Measurements from ENCODE around the gene NUDT1.
"Not testable (repeated sequence)": the region's sequence is repeated elsewhere in the genome, so short reads cannot be mapped to it uniquely, and the experiment has no call there.

NUDT1 gene

DNA sequence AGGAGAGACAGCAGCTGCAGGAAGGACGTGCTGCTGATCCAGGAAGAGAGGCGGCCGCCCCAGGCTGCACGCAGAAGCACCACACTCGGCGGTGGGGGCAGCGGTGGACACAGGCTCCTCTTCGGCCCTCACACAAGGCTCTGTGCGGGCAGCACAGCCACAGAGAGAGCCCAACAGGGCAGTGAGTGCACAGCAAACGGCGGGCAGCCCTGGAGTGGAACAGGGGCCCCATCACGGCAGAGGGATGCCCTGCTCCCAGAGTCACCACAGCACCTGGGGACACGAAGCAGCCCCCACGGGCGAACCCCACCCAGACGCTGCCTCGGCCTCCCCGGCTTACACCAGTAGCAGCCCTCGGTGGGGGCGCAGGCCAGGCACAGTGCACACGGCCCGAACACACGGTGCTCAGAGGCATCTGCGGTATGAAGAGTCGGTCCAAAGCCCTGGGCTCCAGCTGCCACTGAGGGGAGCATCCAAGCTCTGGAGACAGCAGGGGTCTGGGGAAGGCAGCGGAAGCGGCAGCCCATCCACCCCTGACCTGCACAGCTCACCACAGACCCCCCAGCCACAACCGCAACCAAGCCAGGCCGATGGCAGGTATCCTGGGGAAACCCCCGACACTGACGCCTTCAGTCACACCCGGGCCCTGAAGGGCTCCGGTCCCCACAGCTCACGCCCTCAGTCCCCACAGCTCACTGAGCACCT is 16.8 kb downstream of the NUDT1 start:
- Mint-ChIP-seq H3K4me3 (no peak overlapping the region), H3K9me3 (no peaks in the 10 kb centered on the region), H3K27me3 (no peaks in the 10 kb centered on the region), H3K4me1 (peaks cover 45% of the 10 kb centered on the region), H3K27ac (no peak overlapping the region)
- no peak for DNase-seq
- ATAC-seq, result no peak

DNA sequence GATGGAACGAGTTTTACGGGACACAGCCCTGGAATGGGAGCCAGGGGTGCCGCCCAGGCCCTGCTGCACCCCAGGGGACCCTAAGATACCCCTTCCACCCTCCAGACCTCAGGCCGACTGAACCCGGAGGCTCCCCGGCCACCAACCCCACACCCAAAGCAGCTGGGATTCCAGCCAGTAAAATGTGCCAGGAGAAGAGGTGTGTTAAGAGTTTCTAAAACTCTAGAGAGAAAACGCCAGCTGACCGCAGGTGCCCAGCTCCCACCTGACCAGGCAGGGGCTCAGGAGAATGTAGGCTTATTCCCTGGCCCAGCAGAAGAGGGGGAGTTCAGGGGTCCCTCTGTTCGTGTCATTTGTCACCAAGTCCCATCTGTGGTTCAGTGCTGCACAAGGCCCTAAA is 17.5 kb downstream of the NUDT1 start:
- Mint-ChIP-seq H3K4me1 (peaks cover 42% of the 10 kb centered on the region), H3K4me3 (no peak overlapping the region), H3K27me3 (no peaks in the 10 kb centered on the region), H3K9me3 (no peaks in the 10 kb centered on the region), H3K27ac (peak overlapping the region; percentile 79 to 80)
- no peak for DNase-seq
- ATAC-seq, result no peak

- Mint-ChIP-seq H3K9me3 (no peaks in the 10 kb centered on the region), H3K4me3 (peak overlapping the region in 1 of 2 donors; percentile 44), H3K27ac (no peak overlapping the region), H3K27me3 (no peaks in the 10 kb centered on the region), H3K4me1 (peaks cover 32% of the 10 kb centered on the region)
- no peak for DNase-seq
- no peak for ATAC-seq
Measured at GRCh38 chr7:2260820-2261219, 18.8 kb downstream of the NUDT1 start.

DNA sequence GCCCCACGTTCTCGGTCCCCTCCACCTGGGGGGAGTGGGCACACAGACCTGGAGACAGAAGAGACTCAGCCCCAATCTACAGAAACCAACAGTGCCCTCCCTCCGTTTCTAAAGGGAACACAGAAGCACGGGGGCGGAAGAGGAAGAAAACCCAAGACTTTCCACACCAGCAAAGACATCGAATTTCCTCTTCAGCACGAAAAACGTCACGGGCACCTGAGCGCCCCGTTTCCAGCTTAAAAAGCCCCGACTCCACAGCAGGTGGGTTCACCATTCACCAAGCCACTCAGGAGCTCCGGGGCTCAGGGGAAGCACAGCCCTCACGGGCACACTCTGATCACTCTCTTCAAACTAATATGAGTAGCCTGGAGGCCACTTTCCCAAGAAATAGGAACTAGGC is 19.6 kb downstream of the NUDT1 start:
- H3K9me3 Mint-ChIP-seq, result no peaks in the 10 kb centered on the region
- ATAC-seq (peak; percentile 40), DNase-seq (no peak)
- H3K27me3 Mint-ChIP-seq, result no peaks in the 10 kb centered on the region
- H3K4me3 Mint-ChIP-seq, result peak overlapping the region; percentile 66 to 67
- peak overlapping the region; percentile 78 to 98 for H3K27ac Mint-ChIP-seq
- peaks cover 32% of the 10 kb centered on the region for H3K4me1 Mint-ChIP-seq

DNA sequence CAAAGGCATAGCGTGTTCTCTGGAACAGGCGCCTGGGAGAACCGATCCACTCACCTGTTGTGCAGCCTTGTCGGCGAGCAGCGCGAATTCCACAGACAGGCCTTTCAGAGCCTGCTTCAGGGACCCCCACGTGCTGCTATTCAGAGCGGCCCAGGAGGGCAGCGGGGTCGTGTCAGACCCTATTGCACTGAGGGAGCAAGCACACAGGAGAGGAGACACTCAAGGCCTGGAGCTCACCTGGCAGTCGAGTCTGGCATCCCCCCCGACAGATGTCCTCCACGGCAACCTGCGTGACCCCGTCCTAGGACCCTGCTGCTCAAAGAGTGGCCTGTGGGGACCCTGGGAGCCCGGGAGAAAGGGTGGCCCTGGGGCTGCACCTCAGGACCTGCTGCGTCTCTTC is 21.1 kb downstream of the NUDT1 start:
- no peaks in the 10 kb centered on the region for H3K27me3 Mint-ChIP-seq
- no peak for DNase-seq
- no peaks in the 10 kb centered on the region for H3K9me3 Mint-ChIP-seq
- H3K4me1 Mint-ChIP-seq, result peaks cover 32% of the 10 kb centered on the region
- no peak for ATAC-seq
- H3K4me3 Mint-ChIP-seq, result no peak overlapping the region
- H3K27ac Mint-ChIP-seq, result no peak overlapping the region

- Mint-ChIP-seq H3K27ac (peak overlapping the region in 1 of 2 donors; percentile 3), H3K4me1 (peaks cover 29% of the 10 kb centered on the region), H3K27me3 (no peaks in the 10 kb centered on the region), H3K4me3 (no peak overlapping the region), H3K9me3 (no peaks in the 10 kb centered on the region)
- DNase-seq (no peak), ATAC-seq (no peak)
Measured at GRCh38 chr7:2264158-2264557, 22.1 kb downstream of the NUDT1 start.

- H3K27me3 Mint-ChIP-seq, result no peaks in the 10 kb centered on the region
- ATAC-seq (no peak), DNase-seq (no peak)
- no peaks in the 10 kb centered on the region for H3K9me3 Mint-ChIP-seq
- no peak overlapping the region for H3K4me3 Mint-ChIP-seq
- H3K27ac Mint-ChIP-seq, result no peak overlapping the region
- peaks cover 8% of the 10 kb centered on the region for H3K4me1 Mint-ChIP-seq
Measured at GRCh38 chr7:2266911-2267310, 24.9 kb downstream of the NUDT1 start.

DNA sequence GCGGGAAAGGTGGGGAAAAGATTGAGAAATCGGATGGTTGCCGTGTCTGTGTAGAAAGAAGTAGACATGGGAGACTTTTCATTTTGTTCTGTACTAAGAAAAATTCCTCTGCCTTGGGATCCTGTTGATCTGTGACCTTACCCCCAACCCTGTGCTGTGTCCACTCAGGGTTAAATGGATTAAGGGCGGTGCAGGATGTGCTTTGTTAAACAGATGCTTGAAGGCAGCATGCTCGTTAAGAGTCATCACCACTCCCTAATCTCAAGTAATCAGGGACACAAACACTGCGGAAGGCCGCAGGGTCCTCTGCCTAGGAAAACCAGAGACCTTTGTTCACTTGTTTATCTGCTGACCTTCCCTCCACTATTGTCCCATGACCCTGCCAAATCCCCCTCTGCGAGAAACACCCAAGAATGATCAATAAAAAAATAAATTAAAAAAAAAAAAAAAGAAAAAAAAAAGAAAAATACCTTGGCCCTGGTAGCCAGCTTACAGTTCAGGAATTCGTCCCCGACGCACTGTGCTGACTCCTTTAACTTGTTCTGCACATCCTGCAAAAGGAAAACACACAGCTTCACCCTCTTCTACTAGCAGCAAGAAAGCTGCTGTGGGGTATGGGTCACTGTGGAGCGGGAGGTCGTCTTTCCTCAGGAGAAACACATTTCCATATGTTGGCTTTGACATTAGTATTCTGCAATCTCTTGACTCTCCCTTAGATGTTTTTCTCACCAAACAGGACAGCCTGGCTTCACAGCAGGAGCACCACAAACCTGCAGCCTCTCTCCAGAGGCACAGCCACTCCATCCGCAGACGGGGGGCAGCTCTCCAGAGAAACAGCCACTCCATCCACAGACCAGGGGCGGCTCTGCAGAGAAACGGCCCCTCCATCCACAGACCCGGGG is 27.3 kb downstream of the NUDT1 start:
- not testable (repeated sequence) for DNase-seq, H3K4me3 Mint-ChIP-seq

GRCh38 chr7:2269991-2270460 is 28.0 kb downstream of the NUDT1 start:
- no peaks in the 10 kb centered on the region for H3K4me1 Mint-ChIP-seq
- ATAC-seq (no peak), DNase-seq (no peak)
- no peaks in the 10 kb centered on the region for H3K9me3 Mint-ChIP-seq
- H3K27ac Mint-ChIP-seq, result no peak overlapping the region
- H3K4me3 Mint-ChIP-seq, result no peak overlapping the region
- H3K27me3 Mint-ChIP-seq, result no peaks in the 10 kb centered on the region

More for the DNA sequence above, 27.3 kb downstream of the NUDT1 start:
- H3K27ac Mint-ChIP-seq, ATAC-seq, H3K9me3 Mint-ChIP-seq, H3K4me1 Mint-ChIP-seq, H3K27me3 Mint-ChIP-seq: not testable (repeated sequence)

GRCh38 chr7:2270495-2270894 is 28.5 kb downstream of the NUDT1 start:
- Mint-ChIP-seq H3K4me3 (no peak overlapping the region), H3K4me1 (no peaks in the 10 kb centered on the region), H3K9me3 (no peaks in the 10 kb centered on the region), H3K27me3 (no peaks in the 10 kb centered on the region), H3K27ac (peak overlapping the region in 1 of 2 donors; percentile 54)
- ATAC-seq, result no peak
- DNase-seq, result no peak

GRCh38 chr7:2271273-2272026 is 29.4 kb downstream of the NUDT1 start:
- ATAC-seq (no peak), DNase-seq (no peak)
- H3K27me3 Mint-ChIP-seq, result no peaks in the 10 kb centered on the region
- no peaks in the 10 kb centered on the region for H3K4me1 Mint-ChIP-seq
- H3K9me3 Mint-ChIP-seq, result no peaks in the 10 kb centered on the region
- no peak overlapping the region for H3K4me3 Mint-ChIP-seq
- H3K27ac Mint-ChIP-seq, result no peak overlapping the region

DNA sequence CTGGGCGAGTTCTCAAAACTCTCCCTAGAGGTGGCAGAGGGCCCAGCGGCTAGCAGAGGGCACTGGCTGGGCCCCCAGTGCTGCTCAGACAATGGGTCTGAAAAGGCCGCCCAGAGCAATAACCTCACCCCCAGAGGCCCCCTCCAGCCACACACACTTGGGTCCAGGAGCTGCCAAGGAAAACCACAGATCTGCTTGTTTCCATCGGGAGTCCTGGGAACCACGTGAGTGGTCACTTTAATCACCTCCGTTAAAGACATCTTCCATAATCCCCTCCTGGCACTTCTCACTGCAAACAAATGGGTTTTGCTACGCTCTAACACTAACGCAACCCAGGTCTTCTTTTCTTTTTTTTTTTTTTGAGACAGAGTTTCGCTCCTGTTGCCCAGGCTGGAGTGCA is 30.0 kb downstream of the NUDT1 start:
- Mint-ChIP-seq H3K4me1 (no peaks in the 10 kb centered on the region), H3K27ac (no peak overlapping the region), H3K4me3 (no peak overlapping the region), H3K9me3 (no peaks in the 10 kb centered on the region), H3K27me3 (no peaks in the 10 kb centered on the region)
- DNase-seq (no peak), ATAC-seq (no peak)

GRCh38 chr7:2273866-2274265 is 31.8 kb downstream of the NUDT1 start:
- ATAC-seq (no peak), DNase-seq (no peak)
- Mint-ChIP-seq H3K4me1 (no peaks in the 10 kb centered on the region), H3K27ac (no peak overlapping the region), H3K4me3 (no peak overlapping the region), H3K27me3 (no peaks in the 10 kb centered on the region), H3K9me3 (no peaks in the 10 kb centered on the region)

DNA sequence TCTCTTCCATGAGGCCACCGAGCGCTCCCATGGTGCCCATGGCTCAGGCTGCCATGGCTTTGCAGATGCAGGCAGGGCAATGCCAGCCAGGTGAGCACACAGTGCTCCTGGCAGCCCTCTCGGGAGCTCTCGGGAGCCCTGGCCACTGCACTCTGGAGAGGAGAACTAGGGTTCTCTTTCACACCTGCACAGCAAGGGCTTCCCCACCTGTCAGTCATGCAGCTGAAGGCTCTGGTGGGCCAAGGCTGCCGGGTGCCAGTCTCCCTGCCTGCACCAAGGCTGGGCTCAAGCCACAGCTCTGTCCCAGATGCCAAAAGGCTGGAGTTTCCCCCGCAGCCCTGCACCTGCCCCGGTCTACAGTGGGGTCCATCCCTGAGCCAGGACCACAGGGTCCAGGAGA is 32.6 kb downstream of the NUDT1 start:
- no peaks in the 10 kb centered on the region for H3K9me3 Mint-ChIP-seq
- DNase-seq (no peak), ATAC-seq (no peak)
- no peaks in the 10 kb centered on the region for H3K4me1 Mint-ChIP-seq
- H3K27ac Mint-ChIP-seq, result no peak overlapping the region
- H3K27me3 Mint-ChIP-seq, result no peaks in the 10 kb centered on the region
- no peak overlapping the region for H3K4me3 Mint-ChIP-seq

- H3K4me1 Mint-ChIP-seq, result peaks cover 4% of the 10 kb centered on the region
- no peaks in the 10 kb centered on the region for H3K9me3 Mint-ChIP-seq
- DNase-seq, result no peak
- ATAC-seq, result no peak
- no peak overlapping the region for H3K27ac Mint-ChIP-seq
- H3K27me3 Mint-ChIP-seq, result no peaks in the 10 kb centered on the region
- H3K4me3 Mint-ChIP-seq, result no peak overlapping the region
Measured at GRCh38 chr7:2275101-2275500, 33.1 kb downstream of the NUDT1 start.

- Mint-ChIP-seq H3K4me1 (peaks cover 6% of the 10 kb centered on the region), H3K27ac (no peak overlapping the region), H3K27me3 (no peaks in the 10 kb centered on the region), H3K9me3 (no peaks in the 10 kb centered on the region), H3K4me3 (no peak overlapping the region)
- no peak for ATAC-seq
- DNase-seq, result no peak
Measured at GRCh38 chr7:2276107-2276506, 34.1 kb downstream of the NUDT1 start.

Measured in stimulated activated naive CD8-positive, alpha-beta T cell treated with anti-CD3 and anti-CD28 coated beads, Interleukin-15, amount 100 ng/mL, for 72 hours (primary cell).